Activated CD8-positive, alpha-beta T cell treated with anti-CD3 and anti-CD28 coated beads for 36 hours (primary cell): ENCODE results near the gene TEX36. TPM values are rescaled to one million over a fixed set of nuclear protein-coding genes. Genes with fewer than 3 reads are reported as not detected.
"Not testable (repeated sequence)": the region's sequence is repeated elsewhere in the genome, so short reads cannot be mapped to it uniquely, and the experiment has no call there.

ENCODE experiments used
- ATAC-seq: fragments of 200-7000 bp; cut with Tn5 transposase; one replicate; pipeline ENCODE4 v1.10.0; 2021; ENCODE audit warnings: mild to moderate bottlenecking, moderate library complexity
- CTCF ChIA-PET: fragments of 350-600 bp; sonication (Branson Sonifier 250); formaldehyde crosslinking; loops from one replicate; lab custom pipeline; 2021; ENCODE audit warnings: antibody characterized with exemption; lab: Charles Lee
- POLR2A ChIA-PET: fragments of 350-600 bp; sonication (Branson Sonifier 250); formaldehyde crosslinking; loops from one replicate; lab custom pipeline; 2021; ENCODE audit warnings: antibody characterized with exemption; lab: Charles Lee
- DNase-seq: peaks from one replicate; pipeline ENCODE4 v3.0.0-alpha.2; 2020
- H3K27ac Mint-ChIP-seq: one replicate; pipeline ENCODE4 v1.8.0; 2021; ENCODE audit warnings: mild to moderate bottlenecking, mixed read lengths
- H3K27me3 Mint-ChIP-seq: one replicate; pipeline ENCODE4 v1.8.0; 2021; ENCODE audit warnings: mixed read lengths
- H3K36me3 Mint-ChIP-seq: one replicate; pipeline ENCODE4 v1.8.0; 2021; ENCODE audit warnings: low read depth, mixed read lengths
- H3K4me1 Mint-ChIP-seq: one replicate; pipeline ENCODE4 v1.8.0; 2021; ENCODE audit warnings: low read depth, mixed read lengths
- H3K4me3 Mint-ChIP-seq: one replicate; pipeline ENCODE4 v1.8.0; 2021; ENCODE audit warnings: mild to moderate bottlenecking, moderate library complexity, mixed read lengths
- H3K9me3 Mint-ChIP-seq: one replicate; pipeline ENCODE4 v1.8.0; 2021; ENCODE audit warnings: mixed read lengths
- CTCF ChIP-seq: fragments of 200-600 bp; IDR thresholded peaks from one replicate; pipeline ENCODE4 v1.8.0; 2022; ENCODE audit warnings: antibody characterized with exemption, mild to moderate bottlenecking
- intact Hi-C: fragments of 100-400 bp; cut with micrococcal nuclease; formaldehyde crosslinking; loops from one replicate; pipeline ENCODE4 v1.10.0; 2022
- total RNA-seq, 2 experiments: library from RNA; stranded (reverse); gene quantifications; one replicate each; pipeline ENCODE4 v1.2.3, GENCODE V29; 2021

The TEX36 gene
- total RNA-seq, 2 experiments from 2014 or later, result not detected

- TF ChIP-seq CTCF, result no peak
- intact Hi-C loops, result no loop called here
- peaks cover 21% of the 10 kb centered on the region for H3K4me1 Mint-ChIP-seq
- POLR2A ChIA-PET, result no interaction called here
- peak overlapping the region; percentile 97 for H3K4me3 Mint-ChIP-seq
- no peaks in the 10 kb centered on the region for H3K27me3 Mint-ChIP-seq
- CTCF ChIA-PET, result no interaction called here
- ATAC-seq (no peak), DNase-seq (no peak)
- H3K36me3 Mint-ChIP-seq, result peaks cover 33% of the 10 kb centered on the region
- H3K9me3 Mint-ChIP-seq, result peaks cover 2% of the 10 kb centered on the region
- H3K27ac Mint-ChIP-seq, result peak overlapping the region; percentile 98
These were observed 37.0 kb upstream of the TEX36 start for GRCh38 chr10:125720002-125720382.

GRCh38 chr10:125719173-125720001 is 36.4 kb upstream of the TEX36 start, which contains the start of gene EDRF1:
Gene EDRF1, plus strand, starts transcription at chr10:125719709. Its CDS starts 99 bp downstream, at chr10:125719808.
- peak within 1 kb of the TSS; percentile 97 for H3K4me3 Mint-ChIP-seq

GRCh38 chr10:125714728-125715127 is 31.8 kb upstream of the TEX36 start:
- H3K36me3 Mint-ChIP-seq, intact Hi-C loops, ATAC-seq, H3K27me3 Mint-ChIP-seq, DNase-seq, CTCF ChIA-PET, H3K4me1 Mint-ChIP-seq, H3K27ac Mint-ChIP-seq, POLR2A ChIA-PET, H3K4me3 Mint-ChIP-seq: not testable (repeated sequence)
- peaks cover 24% of the 10 kb centered on the region for H3K9me3 Mint-ChIP-seq

More at GRCh38 chr10:125719173-125720001, 36.4 kb upstream of the TEX36 start, which contains the start of gene EDRF1:
- peak within 1 kb of the TSS; percentile 98 for H3K27ac Mint-ChIP-seq
- peak; percentile 98 for ATAC-seq
- ChIA-PET POLR2A (no interaction called here), CTCF (no interaction called here)
- peaks cover 2% of the 10 kb centered on the region for H3K9me3 Mint-ChIP-seq
- DNase-seq, result peak; percentile 99
- no peak for TF ChIP-seq CTCF
- H3K27me3 Mint-ChIP-seq, result no peaks in the 10 kb centered on the region
- H3K36me3 Mint-ChIP-seq, result peaks cover 27% of the 10 kb centered on the region
- intact Hi-C loops, result no loop called here
- H3K4me1 Mint-ChIP-seq, result peaks cover 21% of the 10 kb centered on the region

GRCh38 chr10:125711110-125711750 is 28.3 kb upstream of the TEX36 start:
- no peak for TF ChIP-seq CTCF
- Mint-ChIP-seq H3K27me3 (no peaks in the 10 kb centered on the region), H3K4me3 (no peak overlapping the region), H3K9me3 (peaks cover 24% of the 10 kb centered on the region), H3K36me3 (no peaks in the 10 kb centered on the region), H3K4me1 (no peaks in the 10 kb centered on the region), H3K27ac (no peak overlapping the region)
- ATAC-seq (no peak), DNase-seq (no peak)
- ChIA-PET CTCF (no interaction called here), POLR2A (no interaction called here)
- intact Hi-C loops, result no loop called here

GRCh38 chr10:125709553-125710474 is 26.9 kb upstream of the TEX36 start:
- DNase-seq (no peak), ATAC-seq (no peak)
- Mint-ChIP-seq H3K9me3 (peaks cover 22% of the 10 kb centered on the region), H3K4me1 (no peaks in the 10 kb centered on the region), H3K4me3 (no peak overlapping the region), H3K36me3 (no peaks in the 10 kb centered on the region), H3K27ac (no peak overlapping the region), H3K27me3 (no peaks in the 10 kb centered on the region)
- ChIA-PET CTCF (no interaction called here), POLR2A (no interaction called here)
- no peak for TF ChIP-seq CTCF
- intact Hi-C loops, result no loop called here
